NK-92 (cell line): ENCODE data around the gene NCKAP5L.

Source experiments
- DNase-seq: peaks from one replicate; lab custom pipeline; 2025; ENCODE audit not compliant: unreplicated experiment; lab: John Stamatoyannopoulos, UW

NCKAP5L gene

DNA sequence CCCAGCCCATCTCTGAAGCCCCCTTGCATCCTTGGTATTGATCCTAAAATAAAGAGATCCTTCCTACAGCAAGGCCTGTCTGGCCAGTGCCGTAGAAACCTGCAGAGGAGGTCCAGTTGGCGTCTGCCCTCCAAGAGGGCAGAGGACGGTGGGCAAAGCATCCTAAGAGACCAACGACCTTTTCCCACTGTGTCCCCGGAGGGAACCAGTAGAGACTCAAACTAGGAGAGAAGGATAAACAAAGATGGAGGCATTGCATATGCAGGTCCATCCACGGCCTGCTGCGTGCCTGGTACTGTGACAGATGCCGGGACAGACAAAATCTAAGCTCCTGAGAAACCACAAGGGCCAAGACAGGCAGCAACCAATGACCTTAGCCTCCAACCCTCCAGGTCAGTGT lies 3.8 kb downstream of the NCKAP5L start:
- no peak for DNase-seq

DNA sequence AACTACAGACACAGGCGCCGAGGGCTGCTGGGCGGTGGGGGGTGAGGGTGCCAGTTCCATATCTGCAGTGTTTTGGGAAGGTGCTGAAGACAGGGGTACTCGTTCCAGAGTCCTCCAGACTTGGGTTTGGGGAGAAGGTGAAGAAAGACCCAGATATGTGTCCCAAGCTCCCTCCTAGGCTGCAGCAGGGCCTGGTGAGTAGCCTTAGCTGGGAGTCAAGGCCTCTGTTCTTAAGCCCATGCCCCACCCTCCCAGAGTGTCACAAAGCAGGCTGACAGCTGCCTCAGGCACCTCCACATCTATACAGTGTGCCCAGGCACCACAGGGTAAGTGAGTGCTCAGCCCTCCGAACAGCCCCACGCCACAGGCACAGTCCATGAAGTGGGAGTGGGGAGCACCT lies 4.3 kb downstream of the NCKAP5L start:
- DNase-seq: no peak

DNA sequence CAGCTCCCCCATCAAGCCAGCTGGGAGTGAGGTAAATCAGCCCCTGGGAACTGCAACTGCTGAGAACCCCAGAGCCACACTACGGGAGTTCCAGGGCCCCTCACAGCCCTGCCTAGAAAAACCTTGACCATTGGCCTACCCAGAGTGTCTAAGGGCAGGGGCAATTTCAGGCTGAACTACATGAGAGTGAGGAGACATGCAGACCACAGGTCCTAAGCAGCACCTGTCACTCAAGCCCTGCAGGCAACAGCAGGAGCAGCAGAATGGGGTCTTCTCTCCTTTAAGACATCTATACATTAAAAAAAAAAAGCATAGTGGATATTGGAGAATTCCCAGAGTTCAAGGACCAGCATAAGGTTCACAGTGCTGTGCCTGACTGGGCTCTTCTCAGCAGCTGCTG lies 4.9 kb downstream of the NCKAP5L start:
- DNase-seq: no peak

DNA sequence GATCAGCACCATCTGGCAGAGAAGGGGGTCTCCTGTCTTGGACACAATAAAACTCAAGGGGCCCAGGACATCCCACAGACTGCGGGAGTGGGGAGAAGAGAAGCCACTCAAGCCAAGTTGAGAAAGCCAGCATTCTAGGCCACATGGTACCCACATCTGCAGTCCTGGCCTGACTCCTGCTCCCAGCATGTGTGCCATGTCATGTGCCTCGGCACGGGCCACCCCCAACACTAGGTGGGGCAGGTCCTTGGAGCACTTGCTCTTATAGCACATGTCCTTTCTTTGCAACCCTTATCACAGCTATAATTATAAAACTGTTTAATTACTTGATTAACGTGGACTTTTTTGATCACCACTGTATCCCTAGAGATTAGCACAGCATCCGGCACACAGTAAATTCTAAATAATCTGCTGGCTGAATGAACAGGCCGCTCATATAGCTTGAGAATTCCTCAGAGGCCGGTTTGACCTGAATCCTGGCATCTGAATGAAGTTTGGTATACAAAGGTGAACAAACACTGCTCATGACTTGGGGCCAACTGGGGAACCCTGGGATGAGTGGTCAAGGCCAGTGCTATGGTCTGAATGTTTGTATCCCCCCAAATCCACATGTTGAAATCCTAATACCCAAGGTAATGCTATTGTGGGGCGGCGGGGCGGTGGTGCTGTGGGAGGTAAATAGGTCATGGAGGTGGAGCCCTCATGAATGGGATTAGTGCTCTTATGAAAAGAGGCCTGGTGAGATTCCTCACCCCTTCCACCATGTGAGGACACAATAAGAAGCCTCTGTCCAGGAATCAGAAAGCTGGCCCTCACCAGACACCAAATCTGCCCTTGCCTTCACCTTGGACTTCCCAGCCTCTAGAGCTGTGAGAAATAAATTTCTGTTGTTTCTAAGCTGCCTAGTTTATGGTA lies 6.6 kb downstream of the NCKAP5L start:
- no peak for DNase-seq

DNA sequence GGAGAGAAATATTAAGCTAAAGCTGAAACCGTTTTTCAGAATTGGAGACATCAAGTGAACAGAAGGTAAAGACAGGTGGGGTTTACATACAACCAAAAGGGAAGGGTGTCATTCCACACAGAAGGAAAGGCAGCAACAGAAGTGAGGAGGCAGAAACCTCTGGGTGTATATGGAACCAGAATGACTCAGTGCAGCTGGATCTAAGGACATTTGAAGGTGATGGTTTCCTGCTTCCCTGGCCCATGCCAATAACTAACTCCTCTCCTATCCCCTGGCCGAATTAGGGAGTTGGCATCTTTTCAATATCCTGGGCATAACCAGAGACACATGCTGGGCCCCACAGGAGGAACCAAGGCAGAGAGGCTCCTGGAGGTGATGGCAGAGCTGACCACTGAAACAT lies 8.4 kb downstream of the NCKAP5L start:
- no peak for DNase-seq

DNA sequence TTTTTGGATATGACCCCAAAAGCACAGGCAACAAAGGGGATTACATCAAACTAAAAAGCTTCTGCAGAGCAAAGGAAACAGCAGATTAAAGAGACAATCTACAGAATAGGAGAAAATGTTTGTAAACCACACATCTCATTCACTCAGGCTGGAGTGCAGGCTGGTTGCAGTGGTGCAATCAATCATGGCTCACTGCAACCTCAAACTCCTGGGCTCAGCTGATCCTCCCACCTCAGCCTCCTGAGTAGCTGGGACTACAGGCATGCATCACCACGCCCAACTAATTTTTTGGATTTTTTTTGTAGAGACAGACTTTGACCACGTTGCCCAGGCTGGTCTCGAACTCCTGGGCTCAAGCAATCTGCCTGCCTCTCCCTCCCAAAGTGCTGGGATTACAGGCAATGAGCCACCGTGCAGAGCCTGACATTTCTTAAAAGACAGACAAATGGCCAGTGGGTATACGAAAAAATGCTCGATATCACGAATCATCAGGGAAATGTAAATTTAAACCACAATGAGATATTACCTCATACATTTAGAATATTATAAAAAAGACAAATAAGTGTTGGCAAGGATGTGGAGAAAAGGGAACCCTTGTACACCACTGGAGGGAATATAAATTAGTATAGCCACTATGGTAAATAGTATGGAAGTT lies 9.8 kb downstream of the NCKAP5L start:
- no peak for DNase-seq

DNA sequence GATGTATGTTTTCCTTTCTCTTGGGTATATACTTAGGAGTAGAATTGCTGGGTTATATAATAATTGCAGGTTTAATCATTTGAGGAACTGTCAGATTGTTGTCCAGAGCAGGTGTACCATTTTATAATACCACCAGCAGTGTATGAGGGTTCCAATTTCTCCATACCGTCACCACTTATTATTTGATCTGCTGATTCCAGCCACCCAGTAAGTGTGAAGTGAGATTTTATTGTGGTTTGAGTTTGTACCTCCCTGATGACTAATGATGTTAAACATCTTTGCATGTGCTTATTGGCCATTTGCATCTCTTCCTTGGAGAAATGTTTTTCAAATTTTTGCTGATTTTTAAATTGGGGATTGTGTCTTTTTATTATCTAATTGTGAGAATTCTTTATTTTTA lies 15.1 kb downstream of the NCKAP5L start:
- DNase-seq: no peak

DNA sequence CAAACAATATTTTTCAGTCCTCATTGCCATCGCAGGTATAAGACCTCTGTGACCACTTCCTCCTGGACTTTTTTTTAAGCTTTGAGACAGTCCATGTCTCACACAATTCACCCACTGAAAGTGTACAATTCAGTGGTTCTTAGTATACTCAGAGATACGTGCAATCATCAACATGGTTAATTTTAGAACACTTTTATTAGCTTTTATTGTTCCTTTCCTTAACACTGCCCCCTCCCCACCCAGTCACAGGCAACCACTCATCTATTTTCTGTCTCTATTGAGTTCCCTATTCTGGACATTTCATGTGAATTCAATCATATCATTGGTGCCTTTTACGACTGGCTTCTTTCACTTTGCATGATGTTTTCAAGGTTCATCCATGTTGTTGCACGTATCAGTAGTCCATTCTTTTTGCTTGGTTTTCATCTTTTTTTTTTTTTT lies 16.2 kb downstream of the NCKAP5L start:
- DNase-seq: no peak

DNA sequence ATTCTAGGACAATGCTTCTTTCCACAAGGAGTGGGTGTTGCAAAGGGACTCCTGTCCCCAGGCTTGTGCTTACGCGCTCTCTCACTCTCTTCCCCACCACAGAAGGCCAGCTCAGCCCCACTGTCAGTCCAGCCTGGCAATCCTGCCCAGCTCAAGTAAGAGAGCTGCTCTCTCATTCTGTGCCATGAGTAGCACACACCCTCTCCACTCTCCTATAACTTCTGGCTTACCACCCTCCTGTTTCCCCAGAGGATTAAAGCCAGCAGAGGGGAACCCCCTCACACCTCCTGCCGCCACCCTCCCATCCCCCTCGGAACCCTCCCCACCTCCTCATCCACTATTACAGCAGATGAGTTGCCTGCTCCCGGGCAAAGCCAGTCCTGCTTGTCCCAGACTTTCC lies 17.1 kb downstream of the NCKAP5L start:
- DNase-seq: no peak

DNA sequence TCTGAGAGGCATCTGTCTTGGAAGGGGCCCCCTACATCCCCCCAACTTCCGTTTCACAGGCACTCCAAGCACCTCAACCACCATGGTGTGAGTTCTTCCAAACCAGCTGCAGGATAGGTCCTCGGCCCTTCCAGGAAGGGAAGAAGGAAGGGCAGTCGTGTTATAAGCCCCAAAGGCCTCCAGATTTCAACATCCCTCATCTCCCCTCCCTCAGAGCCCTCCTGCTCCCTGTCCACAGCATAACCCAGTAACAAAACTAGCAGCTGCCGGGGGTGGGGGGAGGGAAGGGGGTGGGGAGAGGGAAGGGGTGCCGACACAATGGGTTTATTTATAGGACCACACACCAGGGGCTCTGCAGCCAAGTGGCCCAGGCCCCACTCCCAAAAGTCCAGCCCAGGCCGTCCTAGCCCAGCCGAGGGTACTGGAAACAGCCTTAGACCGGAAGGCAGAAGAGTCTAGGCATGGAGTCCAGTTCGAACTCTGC lies 18.3 kb downstream of the NCKAP5L start:
- DNase-seq: no peak

DNA sequence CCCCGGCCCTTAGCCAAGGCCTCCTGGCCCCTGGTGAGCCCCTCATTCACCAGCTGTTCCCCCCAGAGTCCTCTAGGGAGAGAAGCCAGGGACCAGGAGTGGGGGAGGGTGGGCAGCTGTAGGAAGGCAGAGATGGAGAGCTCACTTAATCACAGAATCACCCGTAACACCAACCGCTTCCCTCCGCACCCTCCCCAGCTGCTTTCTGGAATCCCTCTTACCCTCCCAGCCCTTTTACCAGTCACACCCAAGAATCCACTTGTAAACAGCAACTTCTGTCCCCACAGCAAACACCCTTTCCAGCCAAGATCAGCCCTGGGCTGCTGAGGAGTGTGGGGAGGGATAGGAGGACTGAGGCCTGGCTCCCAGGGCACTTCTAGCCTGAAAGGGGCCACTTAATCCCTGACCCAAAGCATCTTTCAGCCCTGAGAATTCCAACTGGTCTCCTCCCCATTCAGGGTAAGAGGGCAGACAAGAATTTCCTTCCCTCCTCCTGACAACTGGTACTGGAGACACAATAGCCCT lies 18.8 kb downstream of the NCKAP5L start:
- DNase-seq: no peak

DNA sequence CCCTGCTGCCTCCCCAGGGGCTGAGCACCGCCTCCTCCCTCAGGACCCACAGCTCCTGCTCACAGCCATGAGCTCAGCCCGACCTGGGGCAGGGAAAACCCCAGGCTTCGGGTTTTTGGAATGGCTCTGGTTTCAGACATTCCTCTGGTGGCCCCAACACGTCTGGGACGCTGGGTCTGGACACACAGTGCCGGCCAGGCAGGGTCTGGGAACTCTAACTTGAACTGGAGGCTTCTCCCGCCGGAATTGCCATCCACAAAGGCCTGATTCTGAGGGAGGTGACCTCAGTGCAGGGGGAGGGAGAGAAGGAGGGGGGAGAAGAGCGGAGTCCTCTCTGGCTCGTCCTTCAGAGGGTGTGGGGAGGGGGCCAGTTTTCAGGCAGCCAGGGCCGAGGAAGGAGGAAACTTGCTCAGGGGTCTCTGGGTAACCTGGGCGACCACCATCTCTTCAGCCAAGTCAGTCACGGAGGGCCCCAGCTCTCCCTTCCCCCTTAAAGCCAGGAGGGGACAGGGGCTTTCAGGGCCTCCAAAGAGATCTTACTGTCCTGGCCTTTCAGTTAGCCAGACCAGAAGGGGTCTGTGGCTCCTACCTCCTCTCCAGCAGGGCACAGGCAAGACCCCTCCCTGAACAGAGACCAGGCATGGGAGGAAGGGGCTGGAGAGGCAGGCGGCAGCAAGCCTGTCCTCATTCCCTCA lies 19.4 kb downstream of the NCKAP5L start:
- DNase-seq: no peak

DNA sequence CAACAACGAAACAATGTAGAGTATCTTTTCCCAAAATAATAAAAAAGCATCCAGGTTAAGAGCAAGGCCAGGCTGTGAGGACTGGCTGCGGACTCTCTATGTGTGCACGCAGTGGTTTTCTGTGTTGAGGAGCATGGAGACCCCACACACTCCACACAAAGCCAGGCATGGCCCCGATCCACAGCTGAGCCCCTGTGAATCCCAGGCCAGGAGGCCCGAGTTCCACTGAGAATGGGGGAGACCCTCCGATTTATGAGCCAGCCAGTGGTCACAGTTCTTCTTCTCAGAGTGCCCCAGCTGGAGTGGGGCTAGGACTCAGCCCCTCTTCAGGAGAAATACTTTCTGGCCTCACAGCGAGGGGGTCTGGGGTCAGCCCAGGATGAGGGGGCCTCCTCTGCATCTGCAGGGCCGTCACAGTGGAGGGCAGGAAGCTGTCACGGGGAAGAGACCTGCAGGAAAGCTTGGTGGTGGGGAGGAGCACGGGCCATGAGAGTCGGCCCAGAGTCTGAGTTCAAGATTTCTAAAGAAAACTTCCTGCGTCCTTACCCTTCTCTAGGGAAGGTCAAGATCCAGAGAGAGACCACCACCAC lies 20.1 kb downstream of the NCKAP5L start:
- no peak for DNase-seq

DNA sequence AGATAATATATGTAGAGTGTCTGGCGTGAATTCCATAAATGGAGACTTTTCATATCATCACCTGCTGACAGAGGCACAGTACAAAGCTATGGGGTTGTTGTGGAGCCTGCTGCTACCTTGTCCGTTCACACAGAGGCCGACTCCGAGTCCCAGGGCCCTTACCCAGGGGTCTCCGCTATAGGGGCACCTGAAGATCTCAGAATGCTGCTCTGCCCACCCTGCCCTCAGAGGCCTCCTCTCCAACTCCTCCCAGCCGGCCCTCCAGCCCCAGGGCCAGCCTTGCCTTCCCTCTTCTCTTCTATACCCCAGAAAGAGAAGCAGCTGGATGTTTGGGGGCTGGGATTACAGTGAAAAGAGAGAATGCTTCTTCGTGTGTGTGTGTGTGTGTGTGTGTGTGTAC lies 21.3 kb downstream of the NCKAP5L start:
- no peak for DNase-seq

DNA sequence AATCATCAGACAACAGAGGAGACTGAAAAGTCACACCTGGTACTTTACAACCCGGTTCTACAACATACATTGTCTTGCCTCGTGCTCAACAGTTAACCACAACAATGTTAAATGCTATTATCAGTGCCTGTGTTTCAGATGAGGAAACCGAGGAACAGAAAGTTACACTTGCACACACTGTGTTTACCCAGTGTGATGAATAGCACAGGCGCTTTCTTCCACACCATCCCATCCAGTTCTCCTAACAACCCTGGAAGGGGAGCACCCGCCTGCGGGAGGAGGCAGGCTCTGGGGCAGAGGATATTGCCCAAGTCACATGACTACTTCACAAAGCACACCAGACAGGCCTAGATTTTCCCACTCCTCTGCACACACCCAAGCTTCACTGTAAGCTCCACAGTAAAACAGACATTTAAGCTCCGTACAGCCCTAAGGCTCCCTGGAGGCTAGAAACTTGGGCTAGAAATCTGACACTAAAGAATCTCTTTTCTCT lies 21.8 kb downstream of the NCKAP5L start:
- no peak for DNase-seq

DNA sequence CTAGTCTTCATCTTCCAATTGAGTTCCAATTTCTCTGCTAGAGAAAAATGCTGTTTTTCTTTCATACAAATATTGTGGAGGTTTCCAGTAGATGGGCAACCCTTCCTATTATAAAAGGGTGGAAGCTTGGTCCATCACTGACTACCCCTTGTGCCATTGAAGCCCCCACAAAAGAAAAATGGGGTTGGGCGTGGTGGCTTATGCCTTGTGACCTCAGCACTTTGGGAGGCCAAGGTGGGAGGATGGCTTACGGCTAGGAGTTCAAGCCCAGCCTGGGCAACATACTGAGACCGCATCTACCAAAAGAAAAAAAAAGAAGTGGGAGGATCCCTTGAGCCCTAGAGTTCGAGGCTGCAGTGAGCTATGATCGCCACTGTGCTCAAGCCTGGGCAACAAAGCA lies 22.8 kb downstream of the NCKAP5L start:
- no peak for DNase-seq

DNA sequence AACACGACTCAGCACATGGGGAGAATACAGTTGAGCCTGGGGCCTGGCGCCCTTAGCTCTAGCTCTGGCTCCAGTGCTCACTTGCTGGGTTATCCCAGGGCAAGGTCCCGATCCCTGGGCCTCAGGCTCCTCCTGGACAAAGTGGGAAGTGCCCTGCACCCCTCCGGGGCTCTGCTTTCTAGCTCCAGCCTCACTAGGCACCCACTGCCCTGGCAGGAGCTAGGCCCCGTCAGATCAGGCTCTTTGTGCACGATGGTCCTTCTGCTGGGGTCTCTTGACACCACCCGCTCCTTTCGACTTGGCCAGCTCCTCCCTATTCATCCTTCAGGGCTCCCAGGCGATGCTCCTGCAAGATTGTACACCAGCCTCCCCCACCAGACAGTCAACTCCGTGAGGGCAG lies 23.4 kb downstream of the NCKAP5L start:
- DNase-seq: no peak

DNA sequence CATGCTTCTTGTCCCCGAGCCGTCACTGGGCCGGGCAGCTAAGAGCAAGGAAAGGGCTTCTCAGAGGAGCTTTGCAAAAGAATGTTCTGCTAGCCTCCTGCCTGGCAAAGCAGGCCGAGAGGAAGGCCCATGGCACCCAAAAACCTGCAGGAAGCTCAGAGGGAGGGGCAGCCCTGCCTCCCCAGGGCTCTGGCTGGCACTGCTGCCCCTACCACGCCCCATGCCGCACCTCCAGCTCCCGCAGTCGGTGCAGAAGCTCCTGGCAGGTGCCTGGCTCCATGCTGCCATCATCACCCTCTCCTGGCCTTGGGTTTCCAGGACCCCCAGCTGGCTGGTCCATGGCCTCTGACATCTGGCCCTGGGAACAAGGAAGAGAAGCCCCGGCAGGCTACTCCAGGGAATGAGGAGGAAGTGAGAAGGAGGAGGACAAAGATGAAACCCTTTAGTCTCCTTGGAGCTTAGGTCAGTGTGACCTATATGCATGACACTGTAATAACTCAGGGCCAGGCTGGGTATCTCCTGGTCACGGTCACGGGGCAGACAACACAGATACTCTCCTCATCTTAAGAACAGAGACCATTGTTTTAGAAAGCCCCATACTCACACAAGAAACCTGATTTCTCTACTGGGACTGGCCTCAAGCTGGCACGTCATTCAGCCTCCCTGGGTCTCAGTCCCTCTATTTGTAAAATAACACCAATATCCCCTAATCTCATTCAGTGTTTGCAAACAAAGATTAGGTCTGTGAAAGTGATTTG lies 24.3 kb downstream of the NCKAP5L start:
- no peak for DNase-seq

DNA sequence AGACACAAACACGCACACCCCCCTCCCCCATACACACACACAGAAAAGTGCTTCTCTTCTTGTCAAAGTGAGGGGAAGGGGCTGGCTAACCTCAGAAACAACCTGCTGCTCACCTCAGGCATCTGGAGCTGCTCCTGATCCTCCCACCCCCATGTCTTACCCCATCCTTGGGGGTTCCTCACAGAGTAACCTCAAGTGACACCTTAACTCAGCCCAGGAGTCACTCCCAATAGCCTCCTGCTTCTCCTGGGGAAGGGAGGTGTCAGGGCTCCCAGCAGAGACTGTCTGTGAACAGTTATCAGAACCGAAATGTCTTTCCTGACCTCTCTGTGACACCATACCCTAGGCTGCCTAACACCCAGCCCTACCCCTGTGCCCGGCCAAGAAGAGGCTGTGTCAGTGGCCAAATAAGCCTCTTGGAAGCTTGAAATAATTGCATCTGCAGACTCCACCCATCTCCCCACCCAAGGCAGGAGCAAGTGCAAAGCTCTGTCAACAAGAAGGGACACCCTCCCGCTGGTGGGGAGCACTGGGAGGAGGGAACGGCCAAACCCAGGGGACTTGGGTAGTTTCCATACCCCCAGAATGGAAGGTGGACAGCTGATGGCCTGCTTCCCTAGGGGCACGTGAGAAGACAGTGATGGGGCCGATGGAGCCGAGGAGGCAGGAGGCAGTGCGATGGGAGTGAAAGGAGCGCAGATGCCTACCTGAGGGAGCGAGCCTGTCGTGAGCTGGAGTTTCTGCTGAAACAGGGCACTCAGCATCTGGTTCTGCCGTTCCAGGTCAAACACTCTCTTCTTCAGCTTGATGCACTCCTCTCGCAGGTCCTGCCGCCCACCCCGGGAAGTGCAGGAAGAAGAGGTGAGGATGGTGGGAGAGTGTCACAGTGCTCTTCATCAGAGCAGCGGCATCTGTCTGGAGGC lies 26.8 kb downstream of the NCKAP5L start:
- DNase-seq: no peak
